Uterus (tissue), 4 donors: ENCODE measurements around the gene PSMG4. TPM values are rescaled to one million over a fixed set of nuclear protein-coding genes. Genes with fewer than 3 reads are reported as not detected.

Source experiments
- total RNA-seq, 4 donors: library from RNA; depleted of rRNA in 3 of 4; stranded (reverse); fragments of >200 nt in 3 of 4; gene quantifications; one replicate each; pipeline versions ENCODE4 v1.1.0 to v1.2.4, GENCODE V29; 2014 to 2023
- donor health status: DM: yes; HTN: yes; CAD: no.

Gene PSMG4
- total RNA-seq, 4 donors from 2014 or later, result 13.1 to 49.4 (median 28.0) TPM

Other genes with a start within 250 kb of the PSMG4 start
- 10 to 100 TPM; 11.5 to 35.0 (median 30.1) TPM for gene RIPK1, start 190.5 kb upstream of the PSMG4 start, total RNA-seq
- 10 to 100 TPM in 3 of 4 donors, 1 to 10 TPM in 1; 4.1 to 30.9 (median 22.0) TPM for gene BPHL, start 140.2 kb upstream of the PSMG4 start, total RNA-seq
- gene TUBB2A, start 101.4 kb upstream of the PSMG4 start, total RNA-seq, result 100 to 1,000 TPM in 1 of 4 donors, 10 to 100 TPM in 3; 21.5 to 100 (median 59.0) TPM
- gene TUBB2B, start 31.3 kb upstream of the PSMG4 start, total RNA-seq, result 10 to 100 TPM in 1 of 4 donors, 1 to 10 TPM in 1, under 1 TPM in 1, not detected in 1; 0.26 to 80.7 (median 4.3) TPM
- 10 to 100 TPM in 2 of 4 donors, 1 to 10 TPM in 2; 5.4 to 27.6 (median 9.7) TPM for gene SLC22A23, start 198.1 kb downstream of the PSMG4 start, total RNA-seq